A673 (cell line): Measurements from ENCODE around the gene STAT5B. TPM values are rescaled to one million over a fixed set of nuclear protein-coding genes. Genes with fewer than 3 reads are reported as not detected.
"Not testable (repeated sequence)": the region's sequence is repeated elsewhere in the genome, so short reads cannot be mapped to it uniquely, and the experiment has no call there.

ENCODE experiments used
- BruUV-seq: library from RNA; stranded (reverse); fragments of 400-500 nt; replicated peaks from 2 replicates; lab custom pipeline; 2021; lab: Mats Ljungman, UMichigan
- CTCF ChIA-PET: fragments of 300-600 bp; sonication (Branson Sonifier 250); formaldehyde crosslinking; loops from one replicate; lab custom pipeline; 2022; ENCODE audit warnings: antibody characterized with exemption; lab: Charles Lee
- POLR2A ChIA-PET: fragments of 300-600 bp; sonication (Branson Sonifier 250); formaldehyde crosslinking; loops from one replicate; lab custom pipeline; 2022; ENCODE audit warnings: antibody characterized with exemption; ENCODE audit not compliant: low non-redundant PET; lab: Charles Lee
- DNase-seq: peaks from one replicate; pipeline ENCODE4 v3.0.0-alpha.2; 2015; ENCODE audit warnings: low spot score
- H3K27ac ChIP-seq: fragments of 200-600 bp; sonication (generic); 2 replicates; pipeline ENCODE4 v1.5.1; 2016; ENCODE audit warnings: mixed run types, low read depth, mild to moderate bottlenecking, mixed read lengths, antibody characterized with exemption, low read length; ENCODE audit not compliant: poor library complexity, severe bottlenecking
- H3K27me3 ChIP-seq: fragments of 200-600 bp; sonication (generic); replicated peaks from 2 replicates; pipeline ENCODE4 v1.6.1; 2017; ENCODE audit warnings: mixed run types, low read depth, mild to moderate bottlenecking, mixed read lengths, antibody characterized with exemption, low read length; ENCODE audit not compliant: insufficient read depth, poor library complexity
- H3K36me3 ChIP-seq: fragments of 200-600 bp; sonication (generic); 2 replicates; pipeline ENCODE4 v1.6.1; 2016; ENCODE audit warnings: mixed run types, mild to moderate bottlenecking, mixed read lengths, antibody characterized with exemption, low read length; ENCODE audit not compliant: insufficient read depth, poor library complexity, severe bottlenecking
- H3K4me1 ChIP-seq: fragments of 200-600 bp; sonication (generic); 2 replicates; pipeline ENCODE4 v1.6.1; 2017; ENCODE audit warnings: mixed run types, mild to moderate bottlenecking, mixed read lengths, antibody characterized with exemption, low read length; ENCODE audit not compliant: insufficient read depth, poor library complexity, severe bottlenecking
- H3K4me3 ChIP-seq: fragments of 200-600 bp; sonication (generic); 2 replicates; pipeline ENCODE4 v1.5.1; 2016; ENCODE audit warnings: low read depth, mixed run types, mild to moderate bottlenecking, mixed read lengths, low read length; ENCODE audit not compliant: poor library complexity, severe bottlenecking
- H3K9me3 ChIP-seq: fragments of 200-600 bp; sonication (generic); 2 replicates; pipeline ENCODE4 v1.6.1; 2016; ENCODE audit warnings: mixed run types, low read depth, mild to moderate bottlenecking, mixed read lengths, antibody characterized with exemption, low read length; ENCODE audit not compliant: poor library complexity, severe bottlenecking
- EZH2 ChIP-seq: fragments of 200-600 bp; sonication (generic); IDR thresholded peaks from 2 replicates; pipeline ENCODE4 v1.6.1; 2017; ENCODE audit warnings: borderline replicate concordance, low read depth, mild to moderate bottlenecking, mixed read lengths, antibody characterized with exemption, low read length; ENCODE audit not compliant: poor library complexity, severe bottlenecking
- intact Hi-C: fragments of 100-400 bp; cut with micrococcal nuclease; formaldehyde crosslinking; loops from one replicate; pipeline ENCODE4 v1.10.0; 2022; ENCODE audit not compliant: unreplicated experiment
- total RNA-seq: library from RNA; stranded (reverse); gene quantifications from 2 replicates; pipeline ENCODE4 v1.2.3, GENCODE V29; 2021
- TF ChIP-seq, protein P1 (sequence below): fragments of 300-800, 200-600 bp; sonication (generic); conservative IDR thresholded peaks from 2 replicates; pipeline ENCODE4 v1.5.1; 2017; ENCODE audit warnings: low read depth, mild to moderate bottlenecking, antibody characterized with exemption, low read length, moderate library complexity, mixed read lengths

Gene STAT5B
- total RNA-seq, 1 experiment from 2014 or later = 11.2 TPM

DNA sequence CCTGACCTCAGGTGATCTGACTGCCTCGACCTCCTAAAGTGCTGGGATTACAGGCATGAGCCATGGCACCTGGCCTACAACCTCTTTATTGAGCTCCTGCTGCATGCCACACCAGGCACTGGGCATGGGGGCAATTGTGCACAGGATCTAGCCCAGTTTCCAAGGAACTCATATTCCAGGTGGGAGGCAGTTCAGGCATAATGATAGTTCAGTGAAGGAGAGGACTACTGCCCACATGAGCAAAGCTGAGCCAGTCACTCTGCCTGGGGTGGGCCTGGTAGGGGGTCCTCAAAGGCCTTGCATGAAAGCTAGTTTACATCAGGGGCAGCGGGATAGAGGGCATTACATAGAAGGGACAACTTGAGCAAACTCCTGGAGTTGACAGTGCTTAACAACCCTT lies 88.4 kb downstream of the STAT5B start:
- DNase-seq = no peak
- Histone ChIP-seq H3K4me3 (no peak overlapping the region), H3K9me3 (no peaks in the 10 kb centered on the region), H3K36me3 (no peaks in the 10 kb centered on the region), H3K27ac (no peak overlapping the region), H3K27me3 (no peaks in the 10 kb centered on the region), H3K4me1 (peaks cover 4% of the 10 kb centered on the region)
- TF ChIP-seq EZH2 = no peak
- TF ChIP-seq, protein P1, sequence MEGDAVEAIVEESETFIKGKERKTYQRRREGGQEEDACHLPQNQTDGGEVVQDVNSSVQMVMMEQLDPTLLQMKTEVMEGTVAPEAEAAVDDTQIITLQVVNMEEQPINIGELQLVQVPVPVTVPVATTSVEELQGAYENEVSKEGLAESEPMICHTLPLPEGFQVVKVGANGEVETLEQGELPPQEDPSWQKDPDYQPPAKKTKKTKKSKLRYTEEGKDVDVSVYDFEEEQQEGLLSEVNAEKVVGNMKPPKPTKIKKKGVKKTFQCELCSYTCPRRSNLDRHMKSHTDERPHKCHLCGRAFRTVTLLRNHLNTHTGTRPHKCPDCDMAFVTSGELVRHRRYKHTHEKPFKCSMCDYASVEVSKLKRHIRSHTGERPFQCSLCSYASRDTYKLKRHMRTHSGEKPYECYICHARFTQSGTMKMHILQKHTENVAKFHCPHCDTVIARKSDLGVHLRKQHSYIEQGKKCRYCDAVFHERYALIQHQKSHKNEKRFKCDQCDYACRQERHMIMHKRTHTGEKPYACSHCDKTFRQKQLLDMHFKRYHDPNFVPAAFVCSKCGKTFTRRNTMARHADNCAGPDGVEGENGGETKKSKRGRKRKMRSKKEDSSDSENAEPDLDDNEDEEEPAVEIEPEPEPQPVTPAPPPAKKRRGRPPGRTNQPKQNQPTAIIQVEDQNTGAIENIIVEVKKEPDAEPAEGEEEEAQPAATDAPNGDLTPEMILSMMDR = no peak
- no TSS peak for BruUV-seq
- CTCF ChIA-PET = no interaction called here
- intact Hi-C loops = no loop called here
- POLR2A ChIA-PET = no interaction called here

DNA sequence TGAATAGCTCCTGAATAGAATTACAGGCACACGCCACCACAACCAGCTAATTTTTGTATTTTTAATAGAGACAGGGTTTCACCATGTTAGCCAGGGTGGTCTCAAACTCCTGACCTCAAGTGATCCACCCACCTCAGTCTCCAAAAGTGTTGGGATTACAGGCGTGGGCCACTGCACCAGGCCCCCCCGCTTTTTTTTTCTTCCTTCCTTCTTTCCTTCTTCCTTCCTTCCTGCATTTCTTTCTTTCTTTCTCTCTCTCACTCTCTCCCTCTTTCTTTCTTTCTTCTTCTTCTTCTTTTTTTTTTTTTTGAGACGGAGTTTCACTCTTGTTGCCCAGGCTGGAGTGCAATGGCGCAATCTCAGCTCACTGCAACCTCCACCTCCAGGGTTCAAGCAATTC lies 90.0 kb downstream of the STAT5B start:
- H3K36me3 ChIP-seq, intact Hi-C loops, H3K4me1 ChIP-seq, BruUV-seq, H3K9me3 ChIP-seq, DNase-seq, H3K27ac ChIP-seq, H3K27me3 ChIP-seq, CTCF ChIA-PET, H3K4me3 ChIP-seq: not testable (repeated sequence)
- POLR2A ChIA-PET = interaction anchor here (0.7 kb wide), 1 partner anchor 7 kb away, joined by 4 read pairs; no protein-coding TSS in a partner anchor

DNA sequence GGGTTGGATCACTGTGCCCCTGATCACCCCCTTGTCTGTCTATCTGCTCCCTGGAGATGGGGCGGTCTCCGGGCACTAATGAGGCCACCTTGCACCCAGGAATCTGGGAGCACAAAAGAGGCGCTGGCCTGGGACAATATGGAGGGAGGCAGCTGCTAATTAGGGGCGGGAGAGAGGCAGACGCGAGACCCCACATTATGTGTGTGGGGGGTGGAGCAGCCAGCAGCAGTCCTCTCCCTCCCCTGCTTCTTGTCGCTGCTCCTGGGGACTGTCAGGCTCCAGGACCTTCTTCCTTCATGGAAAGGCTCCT lies 90.6 kb downstream of the STAT5B start:
- no peaks in the 10 kb centered on the region for H3K27me3 ChIP-seq
- POLR2A ChIA-PET = interaction anchor here (0.7 kb wide), 1 partner anchor 8 kb away, joined by 4 read pairs; no protein-coding TSS in a partner anchor
- CTCF ChIA-PET = no interaction called here

More for the DNA sequence above, 90.6 kb downstream of the STAT5B start:
- H3K4me3 ChIP-seq = no peak overlapping the region
- H3K27ac ChIP-seq = no peak overlapping the region
- no peaks in the 10 kb centered on the region for H3K36me3 ChIP-seq
- intact Hi-C loops = no loop called here
- TF ChIP-seq EZH2 = no peak
- TF ChIP-seq, protein P1 = no peak
- peaks cover 4% of the 10 kb centered on the region for H3K4me1 ChIP-seq
- no peak for DNase-seq
- no TSS peak for BruUV-seq
- no peaks in the 10 kb centered on the region for H3K9me3 ChIP-seq
